Measurements from ENCODE around the gene BICD2.
"Not testable (repeated sequence)": the region's sequence is repeated elsewhere in the genome, so short reads cannot be mapped to it uniquely, and the experiment has no call there.

Gene BICD2

DNA sequence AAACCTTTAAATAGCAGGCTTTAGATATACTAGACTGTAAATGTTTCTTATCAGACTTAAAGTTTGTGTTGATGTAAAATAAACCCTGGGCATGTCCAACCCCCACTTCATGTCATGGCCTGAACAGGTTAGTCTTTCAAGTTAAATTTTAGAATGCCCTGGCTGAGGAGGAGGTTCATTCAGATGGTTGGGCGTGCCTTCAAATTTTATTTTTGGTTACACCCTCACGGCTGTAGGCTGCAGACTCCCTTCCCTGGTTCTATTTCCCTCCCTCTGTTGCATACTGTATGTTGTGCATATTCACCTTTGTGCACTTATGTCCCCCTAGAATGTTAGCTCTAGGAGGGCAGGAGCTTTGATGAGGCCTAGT is 5.3 kb upstream of the BICD2 start:
- H3K36me3 ChIP-seq (ENCODE audit: control insufficient read depth, insufficient read depth, low read length), result no peaks in the 10 kb centered on the region

GRCh38 chr9:92769286-92769685 is 4.7 kb upstream of the BICD2 start:
- H3K27ac ChIP-seq (ENCODE audit: low read depth, low read length, severe bottlenecking), result no peak overlapping the region
- no peaks in the 10 kb centered on the region for H3K9me3 ChIP-seq (ENCODE audit: control insufficient read depth, low read length)
- no peaks in the 10 kb centered on the region for H3K4me1 ChIP-seq (ENCODE audit: control insufficient read depth, insufficient read depth, low read length, poor library complexity, severe bottlenecking)
- WGBS, 2 experiments (ENCODE audit: insufficient coverage in 2 of 2), result 92 to 93% methylated on average over 2 of the region's 3 CpGs
- no peak overlapping the region for H3K4me3 ChIP-seq (ENCODE audit: extremely low read depth, insufficient read depth, low read length, poor library complexity, severe bottlenecking)
- H3K36me3 ChIP-seq (ENCODE audit: control insufficient read depth, insufficient read depth, low read length), result no peaks in the 10 kb centered on the region

More for the DNA sequence above, 5.3 kb upstream of the BICD2 start:
- no peaks in the 10 kb centered on the region for H3K4me1 ChIP-seq (ENCODE audit: control insufficient read depth, insufficient read depth, low read length, poor library complexity, severe bottlenecking)
- H3K9me3 ChIP-seq (ENCODE audit: control insufficient read depth, low read length), result no peaks in the 10 kb centered on the region
- H3K4me3 ChIP-seq (ENCODE audit: extremely low read depth, insufficient read depth, low read length, poor library complexity, severe bottlenecking), result no peak overlapping the region
- 100% methylated on average over 1 of the region's 2 CpGs; no CpG with 5 or more reads in 1 of the 2 experiments for WGBS, 2 experiments (ENCODE audit: insufficient coverage in 2 of 2)
- no peak overlapping the region for H3K27ac ChIP-seq (ENCODE audit: low read depth, low read length, severe bottlenecking)

DNA sequence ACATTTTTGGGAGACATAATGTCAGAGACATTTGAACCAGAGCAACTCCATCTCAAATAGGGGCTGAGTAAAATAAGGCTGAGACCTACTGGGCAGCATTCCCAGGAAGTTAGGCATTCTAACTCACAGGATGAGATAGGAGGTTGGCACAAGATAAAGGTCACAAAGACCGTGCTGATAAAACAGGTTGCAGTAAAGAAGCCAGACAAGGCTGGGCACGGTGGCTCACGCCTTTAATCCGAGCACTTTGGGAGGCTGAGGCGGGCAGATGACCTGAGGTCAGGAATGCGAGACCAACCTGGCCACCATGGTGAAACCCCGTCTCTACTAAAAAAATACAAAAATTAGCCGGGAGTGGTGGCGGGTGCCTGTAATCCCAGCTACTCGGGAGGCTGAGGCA is 4.2 kb upstream of the BICD2 start:
- H3K9me3 ChIP-seq (ENCODE audit: control insufficient read depth, low read length); H3K4me3 ChIP-seq (ENCODE audit: extremely low read depth, insufficient read depth, low read length, poor library complexity, severe bottlenecking); H3K4me1 ChIP-seq (ENCODE audit: control insufficient read depth, insufficient read depth, low read length, poor library complexity, severe bottlenecking); H3K36me3 ChIP-seq (ENCODE audit: control insufficient read depth, insufficient read depth, low read length); H3K27ac ChIP-seq (ENCODE audit: low read depth, low read length, severe bottlenecking): not testable (repeated sequence)
- 80 to 94% methylated on average over 7 to 9 of the region's 10 CpGs for WGBS, 2 experiments (ENCODE audit: insufficient coverage in 2 of 2)

GRCh38 chr9:92767066-92768054 is 2.7 kb upstream of the BICD2 start:
- Histone ChIP-seq H3K4me1 (ENCODE audit: control insufficient read depth, insufficient read depth, low read length, poor library complexity, severe bottlenecking) (peaks cover 4% of the 10 kb centered on the region), H3K9me3 (ENCODE audit: control insufficient read depth, low read length) (no peaks in the 10 kb centered on the region), H3K36me3 (ENCODE audit: control insufficient read depth, insufficient read depth, low read length) (no peaks in the 10 kb centered on the region), H3K4me3 (ENCODE audit: extremely low read depth, insufficient read depth, low read length, poor library complexity, severe bottlenecking) (no peak overlapping the region), H3K27ac (ENCODE audit: low read depth, low read length, severe bottlenecking) (no peak overlapping the region)
- WGBS, 2 experiments (ENCODE audit: insufficient coverage in 2 of 2), result 93 to 95% methylated on average over 2 to 6 of the region's 9 CpGs

GRCh38 chr9:92764988-92765936 is 629 bp upstream of the BICD2 start:
- no peaks in the 10 kb centered on the region for H3K36me3 ChIP-seq (ENCODE audit: control insufficient read depth, insufficient read depth, low read length)
- 2 to 3% methylated on average over 55 to 60 of the region's 75 CpGs for whole genome bisulfite sequencing, 2 experiments (ENCODE audit: insufficient coverage in 2 of 2)
- no peaks in the 10 kb centered on the region for H3K9me3 ChIP-seq (ENCODE audit: control insufficient read depth, low read length)
- peaks cover 4% of the 10 kb centered on the region for H3K4me1 ChIP-seq (ENCODE audit: control insufficient read depth, insufficient read depth, low read length, poor library complexity, severe bottlenecking)
- H3K4me3 ChIP-seq (ENCODE audit: extremely low read depth, insufficient read depth, low read length, poor library complexity, severe bottlenecking), result peak overlapping the region; percentile 94
- peak overlapping the region; percentile 100 for H3K27ac ChIP-seq (ENCODE audit: low read depth, low read length, severe bottlenecking)

- H3K27ac ChIP-seq (ENCODE audit: low read depth, low read length, severe bottlenecking), result no peak overlapping the region
Measured at GRCh38 chr9:92763721-92764380, 782 bp downstream of the BICD2 start.

GRCh38 chr9:92762781-92763708 is 1.6 kb downstream of the BICD2 start:
- 63 to 69% methylated on average over 10 to 16 of the region's 19 CpGs for WGBS, 2 experiments (ENCODE audit: insufficient coverage in 2 of 2)
- no peaks in the 10 kb centered on the region for H3K9me3 ChIP-seq (ENCODE audit: control insufficient read depth, low read length)
- no peaks in the 10 kb centered on the region for H3K36me3 ChIP-seq (ENCODE audit: control insufficient read depth, insufficient read depth, low read length)
- peak overlapping the region; percentile 94 for H3K4me3 ChIP-seq (ENCODE audit: extremely low read depth, insufficient read depth, low read length, poor library complexity, severe bottlenecking)
- H3K27ac ChIP-seq (ENCODE audit: low read depth, low read length, severe bottlenecking), result no peak overlapping the region
- H3K4me1 ChIP-seq (ENCODE audit: control insufficient read depth, insufficient read depth, low read length, poor library complexity, severe bottlenecking), result peaks cover 4% of the 10 kb centered on the region

More at GRCh38 chr9:92763721-92764380, 782 bp downstream of the BICD2 start:
- peak overlapping the region; percentile 94 for H3K4me3 ChIP-seq (ENCODE audit: extremely low read depth, insufficient read depth, low read length, poor library complexity, severe bottlenecking)
- H3K4me1 ChIP-seq (ENCODE audit: control insufficient read depth, insufficient read depth, low read length, poor library complexity, severe bottlenecking), result peaks cover 4% of the 10 kb centered on the region
- WGBS, 2 experiments (ENCODE audit: insufficient coverage in 2 of 2), result 1 to 2% methylated on average over 29 to 30 of the region's 42 CpGs
- no peaks in the 10 kb centered on the region for H3K9me3 ChIP-seq (ENCODE audit: control insufficient read depth, low read length)
- H3K36me3 ChIP-seq (ENCODE audit: control insufficient read depth, insufficient read depth, low read length), result no peaks in the 10 kb centered on the region

- Histone ChIP-seq H3K36me3 (ENCODE audit: control insufficient read depth, insufficient read depth, low read length) (no peaks in the 10 kb centered on the region), H3K4me1 (ENCODE audit: control insufficient read depth, insufficient read depth, low read length, poor library complexity, severe bottlenecking) (peaks cover 4% of the 10 kb centered on the region), H3K9me3 (ENCODE audit: control insufficient read depth, low read length) (no peaks in the 10 kb centered on the region), H3K4me3 (ENCODE audit: extremely low read depth, insufficient read depth, low read length, poor library complexity, severe bottlenecking) (no peak overlapping the region), H3K27ac (ENCODE audit: low read depth, low read length, severe bottlenecking) (no peak overlapping the region)
- 93 to 95% methylated on average over 2 to 3 of the region's 4 CpGs for WGBS, 2 experiments (ENCODE audit: insufficient coverage in 2 of 2)
Measured at GRCh38 chr9:92762196-92762595, 2.4 kb downstream of the BICD2 start.

- H3K36me3 ChIP-seq (ENCODE audit: control insufficient read depth, insufficient read depth, low read length), result no peaks in the 10 kb centered on the region
- 79 to 100% methylated on average over 3 to 4 of the region's 6 CpGs for WGBS, 2 experiments (ENCODE audit: insufficient coverage in 2 of 2)
- H3K9me3 ChIP-seq (ENCODE audit: control insufficient read depth, low read length), result no peaks in the 10 kb centered on the region
- H3K4me3 ChIP-seq (ENCODE audit: extremely low read depth, insufficient read depth, low read length, poor library complexity, severe bottlenecking), result no peak overlapping the region
- no peak overlapping the region for H3K27ac ChIP-seq (ENCODE audit: low read depth, low read length, severe bottlenecking)
- H3K4me1 ChIP-seq (ENCODE audit: control insufficient read depth, insufficient read depth, low read length, poor library complexity, severe bottlenecking), result peaks cover 4% of the 10 kb centered on the region
Measured at GRCh38 chr9:92761686-92762085, 2.9 kb downstream of the BICD2 start.
